G401 (cell line): ENCODE data around the gene DNAJB1. TPM values are rescaled to one million over a fixed set of nuclear protein-coding genes. Genes with fewer than 3 reads are reported as not detected.
"Not testable (repeated sequence)": the region's sequence is repeated elsewhere in the genome, so short reads cannot be mapped to it uniquely, and the experiment has no call there.

Experiments used
- DNase-seq: peaks from one replicate; pipeline ENCODE4 v3.0.0-alpha.2; 2015; ENCODE audit warnings: low spot score
- in situ Hi-C: cut with HindIII; loops from 2 replicates; pipeline ENCODE4 v1.10.0; 2016; ENCODE audit warnings: low sequenced_read_pairs, mixed read lengths
- total RNA-seq: library from RNA; depleted of rRNA; stranded (reverse); fragments of >200 nt; shearing (Covaris generic); gene quantifications from 2 replicates; pipeline ENCODE4 v1.2.3, GENCODE V29; 2014

The DNAJB1 gene
- total RNA-seq, 1 experiment from 2014 or later: 117 TPM

DNA sequence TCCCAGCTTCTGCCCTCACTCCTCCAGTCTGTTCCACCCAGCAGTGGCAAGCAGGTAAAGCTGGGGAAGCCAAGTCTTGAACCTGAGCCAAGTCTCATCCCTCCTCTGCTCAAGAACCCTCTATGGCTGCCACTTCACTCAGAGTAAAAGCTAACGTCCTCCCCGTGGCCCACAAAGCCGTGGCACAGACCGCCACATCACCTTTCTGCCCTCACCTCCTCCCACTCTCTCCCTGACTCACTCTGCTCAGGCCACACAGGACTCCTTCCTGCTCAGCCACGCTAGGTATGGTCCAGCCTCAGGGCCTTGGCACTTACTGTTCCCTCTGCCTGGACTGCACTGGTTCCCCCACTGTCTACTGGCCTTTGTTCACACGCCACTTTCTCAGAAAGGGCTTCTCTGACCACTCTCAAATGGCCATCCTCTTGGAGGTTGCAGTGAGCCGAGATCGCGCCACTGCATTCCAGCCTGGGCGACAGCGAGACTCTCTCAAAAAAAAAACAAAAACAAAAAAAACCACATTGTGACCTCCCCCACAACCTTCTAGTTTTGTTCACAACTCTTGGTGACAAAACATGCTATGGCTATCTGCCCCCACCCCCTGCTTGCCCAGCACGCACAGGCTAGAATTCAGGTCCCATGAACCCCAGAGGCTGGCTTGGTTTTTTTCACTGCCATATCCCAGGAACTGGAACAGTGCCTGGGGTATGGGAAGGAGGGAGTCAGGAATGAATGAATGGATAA, 37.9 kb upstream of the DNAJB1 start:
- DNase-seq: no peak
- in situ Hi-C loops: no loop called here

DNA sequence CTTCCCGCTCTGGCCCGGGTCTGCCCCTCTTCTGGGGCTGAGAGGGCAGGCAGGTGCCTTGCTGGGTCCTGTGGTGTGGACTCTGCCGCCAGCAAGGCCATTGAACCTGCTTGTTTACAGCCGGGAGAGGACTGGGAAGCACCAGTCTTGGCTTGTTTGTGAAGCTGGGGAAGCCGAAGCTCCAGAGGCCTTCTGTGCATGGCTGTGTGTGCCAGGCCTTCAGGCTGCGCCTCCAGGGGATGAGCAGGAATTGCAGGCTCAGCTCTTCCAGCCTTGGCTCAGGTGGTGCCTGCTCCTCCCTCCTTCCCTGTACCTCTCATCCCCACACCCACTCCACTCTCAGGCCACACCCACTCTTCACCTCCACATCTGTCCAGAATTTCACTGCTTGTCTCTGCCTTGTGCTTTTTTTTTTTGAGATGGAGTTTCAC, 36.2 kb upstream of the DNAJB1 start:
- DNase-seq: peak; percentile 96
- in situ Hi-C loops: no loop called here

DNA sequence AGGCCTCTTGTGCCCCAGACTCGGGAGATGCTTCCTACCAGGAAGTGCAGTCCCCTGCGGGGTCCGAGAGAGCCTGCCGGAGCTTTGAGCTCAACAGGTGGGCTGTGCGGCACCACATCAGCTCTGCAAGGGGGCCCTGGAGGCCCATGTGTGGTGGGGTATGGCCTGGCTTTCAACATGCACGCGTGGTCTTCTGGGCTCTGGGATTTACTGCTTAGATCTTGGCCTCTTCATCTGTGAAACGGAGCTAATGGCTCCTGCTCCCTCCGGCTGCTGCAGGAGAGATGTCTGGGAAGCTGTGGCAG, 35.7 kb upstream of the DNAJB1 start:
- DNase-seq: no peak
- in situ Hi-C loops: no loop called here

DNA sequence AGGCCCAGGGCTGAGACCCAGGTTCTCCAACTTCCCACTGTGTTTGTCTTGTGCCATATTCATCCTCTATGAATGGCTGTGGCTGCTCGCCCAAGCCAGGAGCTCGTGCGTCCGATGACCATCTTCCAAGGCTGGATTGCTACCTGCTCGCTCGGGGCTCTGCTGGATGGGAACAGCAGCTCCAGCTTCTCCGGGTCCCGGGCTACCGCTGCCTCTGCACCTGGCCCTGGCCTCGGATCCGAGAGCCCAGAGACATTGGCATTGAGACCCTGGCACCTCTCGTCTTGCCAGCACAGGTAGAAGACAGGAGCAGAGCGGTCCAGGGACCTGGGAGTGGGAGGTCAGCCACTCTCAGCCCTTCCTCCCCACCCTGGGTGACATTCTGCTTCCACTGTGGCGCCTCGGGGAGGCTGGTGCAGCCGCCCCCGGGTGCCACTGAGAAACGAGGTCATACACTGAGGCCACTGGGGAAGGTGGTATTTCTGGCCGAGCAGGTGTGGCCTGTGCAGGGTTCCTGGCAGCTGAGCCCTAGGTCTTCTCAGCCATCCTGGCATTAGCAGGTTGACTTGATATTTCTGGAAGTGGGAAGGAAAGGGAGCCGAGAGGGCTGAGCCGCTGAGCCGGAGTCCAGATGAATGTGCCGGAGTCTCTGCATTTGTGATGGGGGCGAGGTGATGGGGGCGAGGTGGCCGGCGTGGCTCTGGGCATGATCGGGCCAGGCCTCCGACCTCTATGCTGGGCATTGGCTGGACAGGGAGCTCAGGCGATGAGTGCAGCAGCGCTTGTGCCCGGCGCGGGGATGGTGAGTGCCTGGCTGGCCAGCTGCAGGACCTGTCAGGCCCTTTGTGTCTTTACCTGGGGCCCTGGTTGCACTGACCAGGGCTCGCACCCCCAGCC, 35.1 kb upstream of the DNAJB1 start:
- DNase-seq: peak; percentile 90
- in situ Hi-C loops: no loop called here

DNA sequence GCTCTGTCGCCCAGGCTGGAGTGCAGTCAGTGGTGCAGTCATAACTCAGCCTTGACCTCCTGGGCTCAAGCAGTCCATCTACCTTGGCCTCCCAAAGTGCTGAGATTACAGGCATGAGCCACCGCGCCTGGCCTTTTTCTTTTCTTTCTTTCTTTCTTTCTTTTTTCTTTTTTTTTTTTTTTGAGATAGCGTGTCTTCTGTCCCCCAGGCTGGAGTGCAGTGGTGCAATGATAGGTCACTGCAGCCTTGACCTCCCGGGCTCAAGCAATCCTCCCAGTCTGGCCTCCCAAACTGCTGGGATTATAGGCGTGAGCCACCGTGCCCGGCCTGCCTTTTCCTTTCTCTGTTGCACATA, 33.8 kb upstream of the DNAJB1 start:
- in situ Hi-C loops: not testable (repeated sequence)

DNA sequence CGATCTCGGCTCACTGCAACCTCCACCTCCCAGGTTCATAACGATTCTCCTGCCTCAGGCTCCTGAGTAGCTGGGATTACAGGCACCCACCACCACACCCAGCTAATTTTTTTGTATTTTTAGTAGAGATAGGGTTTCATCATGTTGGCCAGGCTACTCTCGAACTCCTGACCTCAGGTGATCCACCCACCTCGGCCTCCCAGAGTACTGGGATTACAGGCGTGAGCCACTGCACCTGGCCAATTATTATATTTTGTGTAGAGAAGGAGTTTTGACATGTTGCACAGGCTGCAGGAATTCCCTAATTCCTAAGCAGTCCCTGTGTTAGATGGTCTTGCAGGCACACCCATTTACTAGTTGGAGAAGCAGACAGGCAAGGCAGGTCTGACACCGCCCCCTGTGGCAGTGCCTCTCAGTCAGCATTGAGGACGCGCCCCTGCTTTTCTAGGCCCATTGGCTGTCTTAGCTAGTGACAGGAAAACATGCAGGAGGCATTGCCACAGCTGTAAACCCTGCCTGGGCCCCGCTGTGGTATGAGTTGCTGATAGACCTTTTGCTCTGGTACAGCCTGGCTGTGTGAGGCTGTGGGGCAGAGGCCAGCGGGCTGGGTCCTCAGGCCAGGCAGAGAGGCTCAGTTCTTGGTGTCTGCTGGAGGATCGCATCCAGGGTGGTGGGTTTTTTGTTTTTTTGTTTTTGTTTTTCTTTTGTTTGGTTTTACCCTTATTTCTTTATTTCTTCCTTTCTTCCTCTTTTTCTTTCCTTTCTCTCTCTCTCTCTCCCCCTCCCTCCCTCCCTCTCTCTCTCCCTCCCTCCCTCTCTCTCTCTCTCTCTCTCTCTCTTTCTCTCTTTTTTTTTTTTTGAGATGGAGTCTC, 33.2 kb upstream of the DNAJB1 start:
- in situ Hi-C loops: not testable (repeated sequence)
- peak; percentile 68 for DNase-seq

More for the DNA sequence above, 33.8 kb upstream of the DNAJB1 start:
- DNase-seq: not testable (repeated sequence)

DNA sequence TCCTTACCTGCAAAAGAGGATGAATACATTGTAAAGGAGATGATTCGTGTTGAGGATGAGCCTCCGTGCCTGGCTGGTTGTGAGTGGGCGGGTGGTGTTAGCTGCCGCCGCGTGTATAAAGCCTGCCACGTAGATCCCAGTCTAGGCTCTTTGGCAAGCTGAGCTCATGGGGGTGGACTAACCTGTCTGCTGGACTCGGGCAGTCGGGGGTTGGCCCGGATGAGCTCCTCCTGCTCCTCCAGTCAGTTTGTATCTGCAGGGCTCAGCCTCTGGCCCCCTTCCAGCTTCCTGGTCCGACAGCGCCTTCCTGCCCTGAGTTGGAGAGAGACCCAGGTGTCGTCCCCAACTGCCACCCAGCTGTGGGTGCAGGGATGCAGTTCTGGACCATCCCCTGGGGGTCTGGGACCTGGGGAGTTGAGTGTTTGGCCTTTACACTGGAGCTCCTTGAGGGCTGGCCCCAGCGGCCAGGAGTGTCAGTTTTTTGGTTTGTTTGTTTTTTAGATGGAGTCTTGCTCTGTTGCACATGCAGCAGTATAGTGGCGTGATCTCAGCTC, 32.1 kb upstream of the DNAJB1 start:
- in situ Hi-C loops: no loop called here
- peak; percentile 77 for DNase-seq

DNA sequence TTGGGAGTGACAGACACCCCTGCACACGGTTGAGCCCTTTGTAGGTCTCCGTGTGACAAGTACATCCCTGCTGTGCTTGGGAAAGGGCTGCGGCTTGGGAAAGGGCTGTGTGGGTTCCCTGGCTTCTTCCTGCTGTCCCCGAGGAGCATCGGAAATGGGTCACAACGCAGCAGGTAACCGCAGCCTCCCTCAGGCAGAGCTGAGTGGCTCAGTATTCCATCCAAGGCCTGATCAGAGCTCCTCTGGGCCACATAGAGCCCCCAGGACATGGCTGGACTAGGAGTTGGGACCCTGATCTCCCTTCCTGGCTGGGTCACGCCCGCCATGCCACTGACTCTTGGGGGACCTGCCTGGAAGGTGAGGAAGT, 27.5 kb upstream of the DNAJB1 start:
- DNase-seq: no peak
- in situ Hi-C loops: no loop called here

DNA sequence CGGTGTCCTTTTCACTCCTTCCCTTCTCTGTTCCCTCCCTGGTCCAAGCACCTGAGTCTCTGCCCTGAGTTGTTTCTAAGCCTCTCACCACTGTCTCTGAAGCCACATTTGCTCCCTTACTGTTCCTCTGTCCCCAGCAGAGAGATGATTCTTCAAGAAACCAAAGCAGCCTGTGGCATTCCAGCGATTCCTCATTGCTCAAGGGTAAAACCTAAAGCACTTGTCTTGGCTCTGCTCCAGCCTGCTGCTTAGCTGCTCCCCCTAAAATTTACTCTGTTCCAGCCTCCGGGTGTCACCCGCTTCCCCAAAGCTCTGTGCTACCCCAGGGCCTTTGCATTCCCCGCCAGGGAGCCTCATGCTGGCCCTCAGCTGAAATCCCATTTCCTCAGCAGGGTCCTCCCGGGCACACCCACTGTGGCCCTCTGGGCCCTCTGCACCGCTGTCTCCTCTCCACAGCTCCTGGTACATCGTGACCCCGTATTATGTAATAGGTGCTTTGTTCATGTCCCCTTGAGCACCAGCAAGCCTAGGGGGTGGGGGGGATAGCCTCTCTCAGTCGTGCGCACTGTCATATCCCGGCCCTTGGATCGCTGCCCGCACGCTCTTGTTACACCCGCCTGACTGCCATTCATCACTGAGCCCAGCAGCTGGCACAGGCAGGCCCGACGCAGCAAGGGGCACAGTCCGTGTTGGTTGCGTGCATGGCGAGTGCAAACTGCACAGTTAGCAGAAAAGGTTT, 26.9 kb upstream of the DNAJB1 start:
- in situ Hi-C loops: no loop called here

DNA sequence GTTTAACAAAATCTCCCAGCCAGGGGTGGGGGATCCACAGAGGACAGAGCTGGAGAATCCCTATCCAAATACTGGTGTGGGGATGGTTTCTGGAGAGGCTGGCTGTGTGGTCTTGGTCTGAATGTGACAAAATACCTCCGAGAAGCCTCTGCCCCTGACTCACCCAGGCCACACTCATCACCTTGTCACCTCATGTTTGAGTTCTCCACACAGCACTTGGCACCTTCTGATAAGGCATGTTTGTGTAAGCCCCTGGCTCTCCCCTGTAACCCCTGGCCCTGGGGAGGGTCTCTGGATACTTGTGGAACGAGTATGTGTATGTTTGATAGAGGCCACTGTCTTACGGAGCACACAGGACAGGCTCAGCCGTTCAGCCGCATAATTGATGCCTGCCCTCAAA, 25.9 kb upstream of the DNAJB1 start:
- in situ Hi-C loops: no loop called here
- no peak for DNase-seq

More for the DNA sequence above, 26.9 kb upstream of the DNAJB1 start:
- peak; percentile 88 for DNase-seq

DNA sequence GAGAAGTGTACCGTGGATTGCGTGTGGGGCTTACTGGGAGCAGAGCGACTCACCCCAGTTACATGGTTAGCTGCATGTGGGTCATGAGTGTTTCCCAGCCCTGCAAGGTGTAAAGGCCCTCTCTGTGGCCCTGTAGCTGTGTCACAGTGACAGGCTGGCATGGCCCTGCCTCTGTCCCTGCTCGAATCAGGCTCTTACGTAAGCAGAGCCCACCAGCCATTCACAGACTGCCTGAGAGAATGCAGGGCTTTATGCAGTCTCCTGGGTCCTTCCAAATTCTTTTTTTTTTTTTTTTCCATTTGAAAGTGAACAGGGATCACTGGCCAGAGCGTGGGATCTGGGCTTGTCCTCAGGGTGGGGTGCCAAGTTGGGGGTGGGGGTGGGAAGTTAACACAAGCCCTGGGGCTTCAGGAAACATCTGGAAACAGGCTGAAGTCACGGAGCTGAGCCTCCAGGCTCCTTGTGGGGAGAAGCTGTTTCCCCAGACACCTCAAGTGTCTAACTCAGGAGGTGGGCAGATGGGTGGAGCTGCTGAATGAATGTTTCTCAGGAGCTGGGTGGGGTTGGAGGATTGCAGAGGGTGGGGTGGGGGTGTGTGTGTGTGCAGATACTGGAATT, 24.6 kb upstream of the DNAJB1 start:
- in situ Hi-C loops: no loop called here
- no peak for DNase-seq

DNA sequence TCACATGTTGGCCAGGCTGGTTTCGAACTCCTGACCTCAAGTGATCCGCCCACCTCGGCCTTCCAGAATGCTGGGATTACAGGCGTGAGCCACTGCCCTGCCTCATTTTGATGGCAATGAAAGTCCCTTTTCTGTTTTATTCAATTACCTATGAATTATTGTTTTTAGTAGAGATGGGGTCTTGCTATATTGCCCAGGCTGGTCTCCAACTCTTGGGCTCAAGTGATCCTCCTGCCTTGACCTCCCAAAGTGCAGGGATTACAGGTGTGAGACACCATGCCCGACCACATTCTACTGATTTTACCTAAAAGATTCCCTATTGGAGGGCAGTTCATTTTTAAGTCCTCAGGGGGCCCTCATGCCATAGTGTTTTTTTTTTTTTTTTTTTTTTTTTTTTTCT, 23.8 kb upstream of the DNAJB1 start:
- DNase-seq, in situ Hi-C loops: not testable (repeated sequence)

DNA sequence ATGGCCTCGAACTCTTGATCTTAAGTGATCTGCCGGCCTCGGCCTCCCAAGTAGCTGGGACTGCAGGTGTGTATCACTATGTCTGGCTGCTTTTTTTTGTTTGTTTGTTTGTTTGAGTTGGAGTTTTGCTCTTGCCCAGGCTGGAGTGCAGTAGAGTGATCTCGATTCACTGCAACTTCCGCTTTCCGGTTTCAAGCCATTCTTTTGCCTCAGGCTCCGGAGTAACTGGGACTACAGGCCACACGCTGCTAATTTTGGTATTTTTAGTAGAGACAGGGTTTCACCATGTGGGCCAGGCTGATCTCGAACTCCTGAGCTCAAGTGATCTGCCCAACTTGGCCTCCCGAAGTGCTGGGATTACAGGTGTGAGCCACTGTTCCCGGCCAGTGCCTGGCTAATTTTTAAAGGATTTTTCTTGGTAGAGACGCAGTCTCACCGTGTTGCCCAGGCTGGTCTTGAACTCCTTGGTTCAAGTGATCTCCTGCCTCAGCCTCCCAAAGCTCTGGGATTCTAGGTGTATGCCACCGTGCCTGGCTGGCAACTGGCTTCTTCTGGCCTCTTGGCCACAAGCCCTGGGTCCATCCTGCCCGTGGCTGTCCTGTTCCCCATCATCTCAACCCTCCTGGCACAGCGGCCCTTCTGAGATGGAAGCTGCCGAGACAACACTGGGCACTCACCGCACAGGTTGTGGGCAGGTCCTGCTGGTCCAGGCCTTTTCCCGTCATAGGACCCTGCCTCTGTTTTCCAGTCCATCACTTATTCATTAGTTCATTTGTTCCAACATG, 22.7 kb upstream of the DNAJB1 start:
- in situ Hi-C loops: no loop called here
- peak; percentile 83 for DNase-seq

DNA sequence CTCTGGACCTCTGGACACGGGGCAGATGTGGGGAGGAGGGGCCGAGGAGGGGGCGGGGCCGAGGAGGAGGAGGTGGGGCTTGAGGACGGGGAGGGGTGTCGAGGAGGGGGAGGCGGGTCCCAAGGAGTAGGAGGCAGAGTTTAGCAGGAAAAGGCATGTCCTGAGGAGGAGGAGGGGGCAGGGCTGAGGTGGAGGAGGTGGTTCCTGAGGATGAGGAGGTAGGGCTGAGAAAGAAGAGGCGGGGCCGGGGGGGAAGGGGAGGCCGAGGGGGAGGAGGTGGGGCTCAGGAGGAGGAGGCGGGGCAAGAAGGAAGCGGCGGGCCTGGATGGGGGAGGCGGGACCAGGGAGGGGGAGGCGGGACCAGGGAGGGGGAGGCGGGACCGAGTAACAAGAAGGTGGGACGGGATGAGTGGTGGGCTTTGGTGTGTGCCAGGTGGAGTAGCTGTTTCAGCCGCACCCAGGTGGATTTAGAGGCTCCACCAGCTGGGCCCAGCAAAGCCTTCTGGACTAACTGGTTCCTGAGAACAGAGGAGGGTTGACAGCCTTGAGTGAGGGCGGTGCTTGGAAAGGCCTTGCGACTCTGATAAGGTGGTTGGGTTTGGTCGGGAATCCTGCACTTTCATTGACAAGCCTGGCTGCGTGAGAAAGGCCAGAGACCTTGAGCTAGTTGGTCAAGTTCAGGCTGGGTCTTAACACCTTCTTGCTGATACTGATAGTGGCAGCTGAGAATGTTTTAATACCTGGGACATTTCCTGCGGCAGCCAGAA, 18.9 kb upstream of the DNAJB1 start:
- peak; percentile 51 for DNase-seq
- in situ Hi-C loops: no loop called here

DNA sequence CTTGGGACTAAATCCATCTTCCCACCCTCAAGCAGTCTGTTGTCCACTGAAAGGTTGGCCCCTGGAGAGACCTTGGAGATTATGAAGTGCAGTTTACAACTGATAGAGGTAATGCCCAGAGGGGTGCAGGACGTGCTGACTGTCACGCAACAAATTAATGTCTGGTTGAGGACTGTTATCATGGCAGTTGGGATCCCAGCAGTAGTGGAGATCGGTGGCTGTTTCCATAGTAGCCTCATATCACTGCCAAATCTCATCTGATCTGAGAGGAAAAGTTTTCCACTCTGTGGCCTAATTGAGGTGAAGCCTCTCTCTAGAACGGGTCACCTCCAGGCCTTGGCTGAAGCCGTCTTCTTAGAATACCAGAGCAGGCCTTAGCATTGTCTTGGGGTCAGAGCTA, 15.3 kb upstream of the DNAJB1 start:
- in situ Hi-C loops: no loop called here
- no peak for DNase-seq

DNA sequence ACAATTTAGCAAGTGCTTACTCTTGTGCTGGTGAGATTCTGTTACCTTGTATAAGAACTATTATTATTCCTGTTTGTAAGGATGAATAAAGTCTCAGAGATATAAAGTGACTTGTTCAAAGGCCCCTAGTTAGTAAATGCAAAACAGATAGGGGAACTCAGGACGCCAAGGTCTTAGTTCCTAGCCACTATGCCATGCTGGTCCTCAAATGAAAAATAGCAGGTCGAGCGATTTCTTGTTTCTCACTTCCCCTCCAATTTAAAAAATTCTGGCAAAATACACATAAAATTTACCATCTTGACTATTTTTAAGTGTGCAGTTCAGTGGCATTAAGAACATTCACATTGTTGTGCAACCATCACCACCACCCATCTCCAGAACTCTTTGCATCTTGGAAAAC, 12.3 kb upstream of the DNAJB1 start:
- in situ Hi-C loops: no loop called here
- DNase-seq: no peak

DNA sequence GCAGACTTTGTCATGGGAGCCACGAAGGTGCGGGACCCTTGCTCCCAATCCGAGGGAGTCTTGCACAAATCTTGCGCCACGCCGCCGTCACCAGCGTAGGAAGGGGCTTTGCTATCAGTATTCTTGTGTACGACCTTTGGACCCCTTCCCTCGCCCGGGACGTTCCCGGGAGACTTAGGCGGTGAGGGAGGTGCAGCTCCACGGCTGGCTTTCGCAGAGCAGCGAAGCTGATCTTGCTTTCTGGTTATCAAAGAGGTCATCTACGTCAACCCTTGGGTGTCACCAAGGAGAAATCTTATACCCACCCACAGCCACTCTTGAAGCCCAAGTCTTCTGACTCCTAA, 11.8 kb upstream of the DNAJB1 start:
- DNase-seq: no peak
- in situ Hi-C loops: no loop called here
